IPS-20b (cell line): ENCODE results near the gene THBS1.

ENCODE experiments used
- H3K27ac ChIP-seq: one replicate; pipeline ENCODE4 v1.5.1; 2013; ENCODE audit warnings: low read length
- H3K27me3 ChIP-seq: 2 replicates; pipeline ENCODE4 v1.6.1; 2013; ENCODE audit warnings: mild to moderate bottlenecking, low read length, inconsistent platforms; ENCODE audit not compliant: insufficient read depth
- H3K36me3 ChIP-seq: 2 replicates; pipeline ENCODE4 v1.6.1; 2013; ENCODE audit warnings: low read depth, mild to moderate bottlenecking, inconsistent platforms, low read length, moderate library complexity; ENCODE audit not compliant: insufficient read depth
- H3K4me1 ChIP-seq: 2 replicates; pipeline ENCODE4 v1.6.1; 2013; ENCODE audit warnings: mild to moderate bottlenecking, control low read depth, inconsistent platforms, low read length, moderate library complexity; ENCODE audit not compliant: insufficient read depth
- H3K4me3 ChIP-seq: 2 replicates; pipeline ENCODE4 v1.5.1; 2013; ENCODE audit warnings: mild to moderate bottlenecking, low read length, inconsistent platforms
- H3K9ac ChIP-seq: 2 replicates; pipeline ENCODE4 v1.6.1; 2013; ENCODE audit warnings: low read depth, mild to moderate bottlenecking, inconsistent platforms, low read length, moderate library complexity
- H3K9me3 ChIP-seq: 2 replicates; pipeline ENCODE4 v1.6.1; 2013; ENCODE audit warnings: mild to moderate bottlenecking, low read depth, low read length, inconsistent platforms; ENCODE audit not compliant: insufficient read depth

Gene THBS1

GRCh38 chr15:39580485-39581241 lies at the start of gene THBS1:
Gene THBS1, plus strand, starts transcription at chr15:39581079. Its CDS starts 779 bp downstream, at chr15:39581858.
- H3K36me3 ChIP-seq: peaks cover 39% of the 10 kb centered on the region
- H3K4me3 ChIP-seq: peak within 1 kb of the TSS; percentile 84
- H3K4me1 ChIP-seq: peaks cover 21% of the 10 kb centered on the region
- H3K9me3 ChIP-seq: no peaks in the 10 kb centered on the region
- H3K27me3 ChIP-seq: peaks cover 14% of the 10 kb centered on the region
- peak within 1 kb of the TSS; percentile 81 for H3K27ac ChIP-seq
- peak within 1 kb of the TSS; percentile 88 for H3K9ac ChIP-seq

GRCh38 chr15:39534996-39535395 lies 45.9 kb upstream of the THBS1 start:
- Histone ChIP-seq H3K27me3 (no peaks in the 10 kb centered on the region), H3K4me1 (peaks cover 5% of the 10 kb centered on the region; the same call in 1 of the 2 replicates), H3K9me3 (no peaks in the 10 kb centered on the region), H3K27ac (no peak overlapping the region), H3K36me3 (no peaks in the 10 kb centered on the region), H3K9ac (no peak overlapping the region), H3K4me3 (no peak overlapping the region)

GRCh38 chr15:39535466-39535865 lies 45.4 kb upstream of the THBS1 start:
- Histone ChIP-seq H3K4me1 (peaks cover 5% of the 10 kb centered on the region; the same call in 1 of the 2 replicates), H3K27ac (no peak overlapping the region), H3K36me3 (no peaks in the 10 kb centered on the region), H3K9me3 (no peaks in the 10 kb centered on the region), H3K9ac (no peak overlapping the region), H3K4me3 (no peak overlapping the region), H3K27me3 (no peaks in the 10 kb centered on the region)

GRCh38 chr15:39538936-39539335 lies 41.9 kb upstream of the THBS1 start:
- Histone ChIP-seq H3K4me1 (no peaks in the 10 kb centered on the region), H3K36me3 (no peaks in the 10 kb centered on the region), H3K9me3 (no peaks in the 10 kb centered on the region), H3K9ac (no peak overlapping the region), H3K4me3 (no peak overlapping the region), H3K27ac (no peak overlapping the region), H3K27me3 (no peaks in the 10 kb centered on the region)

GRCh38 chr15:39539466-39539865 lies 41.4 kb upstream of the THBS1 start:
- Histone ChIP-seq H3K36me3 (no peaks in the 10 kb centered on the region), H3K27me3 (no peaks in the 10 kb centered on the region), H3K9ac (no peak overlapping the region), H3K4me1 (no peaks in the 10 kb centered on the region), H3K4me3 (no peak overlapping the region), H3K27ac (no peak overlapping the region), H3K9me3 (no peaks in the 10 kb centered on the region)

- Histone ChIP-seq H3K36me3 (no peaks in the 10 kb centered on the region), H3K27me3 (no peaks in the 10 kb centered on the region), H3K4me1 (no peaks in the 10 kb centered on the region), H3K27ac (no peak overlapping the region), H3K9ac (no peak overlapping the region), H3K4me3 (no peak overlapping the region), H3K9me3 (peaks cover 4% of the 10 kb centered on the region; the same call in 1 of the 2 replicates)
These were observed 40.8 kb upstream of the THBS1 start for GRCh38 chr15:39539973-39540558.

- Histone ChIP-seq H3K4me1 (no peaks in the 10 kb centered on the region), H3K36me3 (no peaks in the 10 kb centered on the region), H3K27me3 (no peaks in the 10 kb centered on the region), H3K4me3 (no peak overlapping the region), H3K27ac (no peak overlapping the region), H3K9ac (no peak overlapping the region), H3K9me3 (peaks cover 6% of the 10 kb centered on the region; the same call in 1 of the 2 replicates)
These were observed 38.4 kb upstream of the THBS1 start for GRCh38 chr15:39542385-39543065.

- H3K27me3 ChIP-seq: no peaks in the 10 kb centered on the region
- no peaks in the 10 kb centered on the region for H3K4me1 ChIP-seq
- no peak overlapping the region for H3K4me3 ChIP-seq
- H3K9me3 ChIP-seq: peaks cover 6% of the 10 kb centered on the region; the same call in 1 of the 2 replicates
- no peak overlapping the region for H3K27ac ChIP-seq
- H3K36me3 ChIP-seq: no peaks in the 10 kb centered on the region
- H3K9ac ChIP-seq: no peak overlapping the region
These were observed 37.2 kb upstream of the THBS1 start for GRCh38 chr15:39543651-39544050.

GRCh38 chr15:39546842-39547241 lies 34.0 kb upstream of the THBS1 start:
- Histone ChIP-seq H3K36me3 (no peaks in the 10 kb centered on the region), H3K9ac (no peak overlapping the region), H3K27ac (no peak overlapping the region), H3K4me3 (no peak overlapping the region), H3K4me1 (no peaks in the 10 kb centered on the region), H3K9me3 (peaks cover 6% of the 10 kb centered on the region; the same call in 1 of the 2 replicates), H3K27me3 (no peaks in the 10 kb centered on the region)

- no peak overlapping the region for H3K27ac ChIP-seq
- peaks cover 6% of the 10 kb centered on the region; the same call in 1 of the 2 replicates for H3K9me3 ChIP-seq
- no peaks in the 10 kb centered on the region for H3K27me3 ChIP-seq
- no peaks in the 10 kb centered on the region for H3K4me1 ChIP-seq
- H3K36me3 ChIP-seq: no peaks in the 10 kb centered on the region
- H3K4me3 ChIP-seq: no peak overlapping the region
- no peak overlapping the region for H3K9ac ChIP-seq
These were observed 32.3 kb upstream of the THBS1 start for GRCh38 chr15:39548561-39548960.

- Histone ChIP-seq H3K27ac (no peak overlapping the region), H3K27me3 (no peaks in the 10 kb centered on the region), H3K4me1 (no peaks in the 10 kb centered on the region; the same call in 1 of the 2 replicates), H3K9ac (no peak overlapping the region), H3K9me3 (peaks cover 3% of the 10 kb centered on the region; the same call in 1 of the 2 replicates), H3K4me3 (no peak overlapping the region), H3K36me3 (no peaks in the 10 kb centered on the region)
These were observed 31.0 kb upstream of the THBS1 start for GRCh38 chr15:39549912-39550311.
